GM23248 (cell line): Measurements from ENCODE around the gene QSOX1. TPM values are rescaled to one million over a fixed set of nuclear protein-coding genes. Genes with fewer than 3 reads are reported as not detected.

Source experiments
- DNase-seq: peaks from one replicate; pipeline ENCODE4 v3.0.0-alpha.2; 2015
- H2AFZ ChIP-seq: fragments of 200-600 bp; sonication (generic); 2 replicates; pipeline ENCODE4 v1.6.1; 2016; ENCODE audit warnings: antibody characterized with exemption
- H3F3A ChIP-seq: fragments of 200-600 bp; sonication (generic); 2 replicates; pipeline ENCODE4 v1.6.1; 2016; ENCODE audit warnings: mild to moderate bottlenecking, antibody characterized with exemption, mixed run types; ENCODE audit not compliant: insufficient read depth
- H3K27ac ChIP-seq: fragments of 200-600 bp; sonication (generic); 2 replicates; pipeline ENCODE4 v1.5.1; 2016; ENCODE audit warnings: mild to moderate bottlenecking
- H3K27me3 ChIP-seq: fragments of 200-600 bp; sonication (generic); replicated peaks from 2 replicates; pipeline ENCODE4 v1.6.1; 2016; ENCODE audit warnings: mild to moderate bottlenecking; ENCODE audit not compliant: insufficient read depth
- H3K36me3 ChIP-seq: fragments of 200-600 bp; sonication (generic); 2 replicates; pipeline ENCODE4 v1.6.1; 2016; ENCODE audit warnings: low read depth, mild to moderate bottlenecking
- H3K4me1 ChIP-seq: fragments of 200-600 bp; sonication (generic); 2 replicates; pipeline ENCODE4 v1.6.1; 2016; ENCODE audit warnings: mild to moderate bottlenecking; ENCODE audit not compliant: insufficient read depth
- H3K4me2 ChIP-seq: fragments of 200-600 bp; sonication (generic); one replicate; pipeline ENCODE4 v1.6.1; 2016; ENCODE audit warnings: mild to moderate bottlenecking; ENCODE audit not compliant: unreplicated experiment
- H3K4me3 ChIP-seq: fragments of 200-600 bp; sonication (generic); 2 replicates; pipeline ENCODE4 v1.5.1; 2016; ENCODE audit warnings: mild to moderate bottlenecking
- H3K79me2 ChIP-seq: fragments of 200-600 bp; sonication (generic); 2 replicates; pipeline ENCODE4 v1.6.1; 2016; ENCODE audit warnings: mild to moderate bottlenecking; ENCODE audit not compliant: insufficient read depth
- H3K9ac ChIP-seq: fragments of 200-600 bp; sonication (generic); 2 replicates; pipeline ENCODE4 v1.6.1; 2016; ENCODE audit warnings: mild to moderate bottlenecking
- H3K9me2 ChIP-seq: fragments of 200-600 bp; sonication (generic); 2 replicates; pipeline ENCODE4 v1.6.1; 2016; ENCODE audit warnings: mixed run types, mild to moderate bottlenecking, moderate library complexity; ENCODE audit not compliant: insufficient read depth
- H3K9me3 ChIP-seq: fragments of 200-600 bp; sonication (generic); one replicate; pipeline ENCODE4 v1.6.1; 2017; ENCODE audit warnings: low read depth
- H4K20me1 ChIP-seq: fragments of 200-600 bp; sonication (generic); 2 replicates; pipeline ENCODE4 v1.6.0; 2016; ENCODE audit not compliant: insufficient read depth
- EZH2 ChIP-seq: fragments of 200-600 bp; sonication (generic); IDR thresholded peaks from 2 replicates; pipeline ENCODE4 v1.6.1; 2018; ENCODE audit warnings: antibody characterized with exemption, mild to moderate bottlenecking; ENCODE audit not compliant: insufficient read depth, poor library complexity, severe bottlenecking
- EZH2phosphoT487 ChIP-seq: fragments of 200-600 bp; sonication (generic); IDR thresholded peaks from 2 replicates; pipeline ENCODE4 v1.6.1; 2018; ENCODE audit warnings: antibody characterized with exemption, moderate library complexity, mild to moderate bottlenecking, low read depth; ENCODE audit not compliant: insufficient read depth
- WGBS, 2 experiments: methylation state at CpG; one replicate each; pipeline ENCODE4 v1.1.6; 2015 to 2017; ENCODE audit warnings: low lambda C conversion rate in 2 of 2, low coverage in 1 of 2; ENCODE audit errors: missing lambda C conversion rate in 2 of 2; 5-methylcytosine and 5-hydroxymethylcytosine counted together
- in situ Hi-C: fragments of 300-500 bp; cut with MboI; formaldehyde crosslinking; loops from 2 replicates; pipeline ENCODE4 v1.15.0; 2020
- polyA plus RNA-seq: library from polyadenylated mRNA; unstranded; fragments of >200 nt; fragmentation: Nextera tagmentation; extraction: Ambion mirVana; gene quantifications from 2 replicates; pipeline ENCODE4 v1.2.1, GENCODE V29; 2016
- total RNA-seq: library from RNA; depleted of rRNA; stranded (reverse); fragments of >200 nt; shearing (Covaris generic); gene quantifications from 2 replicates; pipeline ENCODE4 v1.2.3, GENCODE V29; 2014

The QSOX1 gene
- total and polyA plus RNA-seq, 2 experiments from 2014 or later = 270 to 519 TPM

- Histone ChIP-seq H3K9ac (no peak overlapping the region), H3K4me1 (0 out of 2 replicates have a peak, but pooled peaks cover 6% of the 10 kb centered on the region), H3K27me3 (no peaks in the 10 kb centered on the region), H3K79me2 (no peaks in the 10 kb centered on the region), H2AFZ (no peak overlapping the region), H4K20me1 (no peaks in the 10 kb centered on the region), H3F3A (0 out of 2 replicates have a peak, but pooled peaks cover 4% of the 10 kb centered on the region), H3K36me3 (peaks cover 11% of the 10 kb centered on the region; the same call in 1 of the 2 replicates), H3K9me2 (no peaks in the 10 kb centered on the region), H3K9me3 (no peaks in the 10 kb centered on the region), H3K4me3 (no peak overlapping the region), H3K27ac (no peak overlapping the region), H3K4me2 (no peak overlapping the region)
- 78 to 80% methylated on average over 12 of the region's 12 CpGs for WGBS, 2 experiments
- peak; percentile 62 for DNase-seq
- in situ Hi-C loops = no loop called here
- TF ChIP-seq EZH2 (no peak), EZH2phosphoT487 (no peak)
These were observed 24.0 kb downstream of the QSOX1 start for GRCh38 chr1:180178511-180179161.

- no peak overlapping the region for H2AFZ ChIP-seq
- peaks cover 11% of the 10 kb centered on the region; the same call in 1 of the 2 replicates for H3K36me3 ChIP-seq
- no peaks in the 10 kb centered on the region for H4K20me1 ChIP-seq
- H3K4me2 ChIP-seq = no peak overlapping the region
- H3K9me3 ChIP-seq = no peaks in the 10 kb centered on the region
- H3K4me3 ChIP-seq = no peak overlapping the region
- H3K79me2 ChIP-seq = no peaks in the 10 kb centered on the region
- no peaks in the 10 kb centered on the region for H3K27me3 ChIP-seq
- H3K4me1 ChIP-seq = no peaks in the 10 kb centered on the region
- H3K27ac ChIP-seq = no peak overlapping the region
- no peak overlapping the region for H3K9ac ChIP-seq
- 84 to 88% methylated on average over 12 of the region's 12 CpGs for WGBS, 2 experiments
- H3K9me2 ChIP-seq = no peaks in the 10 kb centered on the region
- DNase-seq = no peak
- in situ Hi-C loops = no loop called here
- TF ChIP-seq EZH2phosphoT487 (no peak), EZH2 (no peak)
- no peaks in the 10 kb centered on the region for H3F3A ChIP-seq
These were observed 24.7 kb downstream of the QSOX1 start for GRCh38 chr1:180179162-180179957.

GRCh38 chr1:180181048-180181447 lies 26.4 kb downstream of the QSOX1 start:
- H3K79me2 ChIP-seq = no peaks in the 10 kb centered on the region
- H3K4me1 ChIP-seq = no peaks in the 10 kb centered on the region
- DNase-seq = peak; percentile 39
- no peak overlapping the region for H3K27ac ChIP-seq
- no peaks in the 10 kb centered on the region for H3K9me2 ChIP-seq
- no peaks in the 10 kb centered on the region for H3K9me3 ChIP-seq
- no peak overlapping the region for H3K4me3 ChIP-seq
- peaks cover 11% of the 10 kb centered on the region; the same call in 1 of the 2 replicates for H3K36me3 ChIP-seq
- no peak overlapping the region for H2AFZ ChIP-seq
- TF ChIP-seq EZH2phosphoT487 (no peak), EZH2 (no peak)
- in situ Hi-C loops = loop anchor here (10.0 kb wide), 2 partner anchors 244 to 294 kb away; no protein-coding TSS in a partner anchor
- H3F3A ChIP-seq = no peaks in the 10 kb centered on the region
- H3K9ac ChIP-seq = no peak overlapping the region
- 79 to 88% methylated on average over 7 of the region's 7 CpGs for WGBS, 2 experiments
- no peaks in the 10 kb centered on the region for H4K20me1 ChIP-seq
- H3K4me2 ChIP-seq = no peak overlapping the region
- H3K27me3 ChIP-seq = no peaks in the 10 kb centered on the region

- H3K9ac ChIP-seq = no peak overlapping the region
- 93% methylated on average over 22 to 23 of the region's 23 CpGs for WGBS, 2 experiments
- H3K36me3 ChIP-seq = peaks cover 11% of the 10 kb centered on the region; the same call in 1 of the 2 replicates
- no peaks in the 10 kb centered on the region for H3K9me2 ChIP-seq
- no peaks in the 10 kb centered on the region for H3K9me3 ChIP-seq
- TF ChIP-seq EZH2phosphoT487 (no peak), EZH2 (no peak)
- H3F3A ChIP-seq = no peaks in the 10 kb centered on the region
- DNase-seq = no peak
- H3K79me2 ChIP-seq = no peaks in the 10 kb centered on the region
- in situ Hi-C loops = loop anchor here (10.0 kb wide), 2 partner anchors 243 to 293 kb away; no protein-coding TSS in a partner anchor
- H3K4me3 ChIP-seq = no peak overlapping the region
- no peaks in the 10 kb centered on the region for H3K27me3 ChIP-seq
- no peaks in the 10 kb centered on the region for H3K4me1 ChIP-seq
- no peak overlapping the region for H2AFZ ChIP-seq
- no peak overlapping the region for H3K27ac ChIP-seq
- H4K20me1 ChIP-seq = no peaks in the 10 kb centered on the region
- H3K4me2 ChIP-seq = no peak overlapping the region
These were observed 27.4 kb downstream of the QSOX1 start for GRCh38 chr1:180181996-180182642.
